ENCODE results near the gene PAGR1. TPM values are rescaled to one million over a fixed set of nuclear protein-coding genes. Genes with fewer than 3 reads are reported as not detected.

PAGR1 gene
- total and polyA plus RNA-seq, 2 of the 13 experiments (the other 11 are each of a cell fraction or from before 2014, with no cell fraction given), result 9.8 to 66.4 TPM

GRCh38 chr16:29815793-29816693 is at the start of gene PAGR1 (continued):
- TF ChIP-seq CTCF (CRISPR knock-in tag; IDR thresholded peaks at IDR 0.05) (peak; percentile 99), ZBTB21 (CRISPR knock-in tag; IDR thresholded peaks at IDR 0.05) (peak; percentile 66; the same call in 1 of the 2 replicates), ZBTB37 (CRISPR knock-in tag; IDR thresholded peaks at IDR 0.05) (peak; percentile 59; the same call in 1 of the 2 replicates), TEAD2 (CRISPR knock-in tag; IDR thresholded peaks at IDR 0.05) (no peak), REST (IDR thresholded peaks at IDR 0.05; ENCODE audit: borderline replicate concordance in 1 of 2, low read depth in 1 of 2, low read length in 2 of 2) (no peak), PHF5A (CRISPR knock-in tag; IDR thresholded peaks at IDR 0.05; ENCODE audit: low read depth, unreplicated experiment) (no peak), ZNF839 (CRISPR knock-in tag; IDR thresholded peaks at IDR 0.05; ENCODE audit: borderline replicate concordance) (no peak), ZNF3 (CRISPR knock-in tag; IDR thresholded peaks at IDR 0.05) (no peak), CHCHD3 (CRISPR knock-in tag; IDR thresholded peaks at IDR 0.05) (peak; percentile 97), TBP (CRISPR knock-in tag; IDR thresholded peaks at IDR 0.05) (no peak), ZNF367 (CRISPR knock-in tag; IDR thresholded peaks at IDR 0.05; ENCODE audit: borderline replicate concordance) (no peak), ZGPAT (CRISPR knock-in tag; IDR thresholded peaks at IDR 0.05) (peak; percentile 94), NFAT5 (CRISPR knock-in tag; IDR thresholded peaks at IDR 0.05) (no peak; the same call in 1 of the 2 replicates), ZNF460 (CRISPR knock-in tag; IDR thresholded peaks at IDR 0.05; ENCODE audit: borderline replicate concordance) (no peak)

All from HepG2 (cell line).